ENCODE measurements around the gene TMEM242.

The TMEM242 gene

GRCh38 chr6:157245436-157245835 is 77.9 kb downstream of the TMEM242 start:
- no peak for DNase-seq

DNA sequence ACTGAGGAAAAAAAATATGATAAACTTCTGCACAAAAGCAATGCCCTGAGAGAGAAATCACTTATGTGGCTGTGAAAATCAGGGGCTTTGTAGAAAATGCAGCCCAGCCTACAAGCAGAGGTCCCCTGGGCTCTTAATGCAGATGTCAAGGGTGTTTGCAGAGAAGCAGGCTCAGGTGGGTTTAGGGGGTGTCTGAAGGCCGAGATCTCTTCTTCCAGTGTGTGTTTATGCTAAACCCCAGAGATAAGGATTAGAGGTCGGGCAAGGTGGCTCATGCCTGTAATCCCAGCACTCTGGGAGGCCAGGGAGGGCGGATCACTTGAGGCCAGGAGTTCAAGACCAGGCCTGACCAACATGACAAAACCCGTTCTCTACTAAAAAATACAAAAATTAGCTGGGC is 78.5 kb downstream of the TMEM242 start:
- no peak for DNase-seq

DNA sequence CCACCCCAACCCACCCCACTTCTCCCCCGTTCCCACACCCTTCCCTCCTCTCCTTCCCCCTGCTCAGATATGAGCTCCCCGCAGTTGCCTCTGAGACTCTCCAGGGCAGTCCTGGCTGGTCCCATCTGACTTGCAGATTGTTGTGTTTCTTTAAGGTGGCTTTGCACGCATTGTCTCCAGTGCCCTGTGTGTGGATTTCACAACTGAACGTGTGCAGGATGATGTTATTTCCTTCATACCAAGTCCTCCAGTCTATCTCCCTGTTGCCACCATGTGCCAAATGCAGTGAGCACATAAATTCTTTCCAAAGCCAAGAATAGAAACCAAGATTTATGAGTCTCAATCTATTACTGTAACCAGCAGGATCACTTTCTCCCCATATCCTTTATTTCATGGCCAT is 79.1 kb downstream of the TMEM242 start:
- DNase-seq: peak; percentile 47

- no peak for DNase-seq
These were observed 80.5 kb downstream of the TMEM242 start for GRCh38 chr6:157242791-157243190.

DNA sequence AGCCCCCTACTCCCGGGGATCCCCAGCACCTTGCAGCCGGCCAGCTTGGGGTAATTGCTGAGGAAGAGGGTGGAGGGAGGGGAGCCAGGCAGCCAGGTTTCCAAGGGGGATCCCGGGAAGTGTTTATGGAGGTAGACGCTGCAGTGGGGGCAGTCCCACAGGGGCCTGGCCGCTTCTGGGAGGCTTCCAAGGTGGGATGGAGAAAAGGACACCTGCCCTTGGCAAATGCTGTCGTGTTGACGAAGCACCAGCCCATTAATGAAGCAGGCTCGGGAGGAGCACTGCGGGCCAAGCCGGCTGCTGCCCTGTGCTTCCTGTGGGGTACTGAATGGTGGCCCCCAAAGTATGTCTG is 82.4 kb downstream of the TMEM242 start:
- no peak for DNase-seq

DNA sequence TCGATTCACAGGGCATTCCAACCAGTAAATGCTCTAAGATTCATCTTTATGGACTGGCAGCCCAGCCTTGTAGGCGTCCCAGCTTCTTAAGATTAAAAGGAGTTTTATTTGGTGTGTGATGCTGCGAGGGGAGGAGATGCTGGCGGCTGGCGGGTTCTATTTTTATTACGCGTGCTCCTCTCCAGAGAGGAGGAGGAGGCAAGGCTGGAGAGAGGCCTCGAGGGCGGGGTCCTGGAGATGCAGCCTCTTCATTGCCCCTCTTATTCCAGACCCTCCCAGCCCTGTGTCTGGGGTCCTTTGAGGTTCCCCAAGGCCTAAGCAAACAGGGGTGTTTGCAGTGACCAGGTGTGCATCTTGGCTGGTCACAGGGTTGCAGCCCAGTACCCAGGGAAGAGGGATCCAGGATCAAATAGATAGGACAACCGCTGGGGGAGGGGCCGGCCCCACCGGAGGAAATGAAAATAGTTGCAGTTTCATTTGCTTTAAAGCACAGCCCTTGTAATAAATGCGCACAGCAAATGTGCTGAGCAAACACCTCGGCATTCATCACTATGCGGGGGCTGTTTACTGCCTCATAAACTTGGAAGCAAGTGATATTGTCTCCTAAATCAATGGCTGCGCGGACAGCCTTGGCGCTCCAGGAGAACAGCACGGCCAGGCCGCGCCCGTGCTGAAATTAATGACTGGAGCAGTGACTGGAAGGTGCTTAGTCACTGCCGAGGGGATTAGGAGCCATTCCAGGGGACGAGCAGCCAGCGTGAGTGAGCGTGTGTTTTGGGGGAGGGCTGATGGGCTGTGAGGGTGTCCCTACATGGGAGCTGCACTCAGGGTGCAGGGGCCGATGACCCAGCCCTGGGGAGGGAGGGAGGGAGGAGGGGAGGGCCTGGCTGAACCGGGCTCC is 83.0 kb downstream of the TMEM242 start:
- DNase-seq: no peak

DNA sequence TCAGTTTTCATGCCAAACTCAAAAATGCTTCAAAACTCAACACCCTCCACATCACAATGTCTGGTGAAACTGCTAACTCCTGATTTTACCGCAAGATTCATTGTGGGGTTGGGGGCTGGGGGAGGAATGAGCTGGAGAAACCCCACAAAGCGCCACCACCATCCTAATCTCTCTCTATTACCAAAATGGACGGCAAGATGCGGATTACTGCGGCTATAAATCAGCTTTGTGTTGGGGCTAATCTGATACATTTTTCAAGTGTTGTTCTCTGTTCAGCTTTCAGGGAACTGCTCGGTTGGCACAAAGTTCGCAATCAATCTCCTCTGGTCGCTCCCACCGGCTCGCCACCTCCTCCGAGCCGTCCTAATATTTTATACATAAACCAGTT is 83.7 kb downstream of the TMEM242 start:
- no peak for DNase-seq
